Measurements from ENCODE around the gene NCAPD2. TPM values are rescaled to one million over a fixed set of nuclear protein-coding genes. Genes with fewer than 3 reads are reported as not detected.

NCAPD2 gene
- polyA plus RNA-seq, 3 donors, result 6.2 to 15.0 (median 8.3) TPM

GRCh38 chr12:6549684-6550151 is 55.8 kb downstream of the NCAPD2 start:
- peak overlapping the region; percentile 86 to 91 for H3K27ac ChIP-seq (ENCODE audit: low read depth in 1 of 2, low read length in 2 of 2)
- Mint-ChIP-seq H3K36me3 (peaks cover 41 to 70% of the 10 kb centered on the region in 2 donors), H3K27me3 (ENCODE audit: low read depth in 3 of 3) (peaks cover 0 to 1% (median 0%) of the 10 kb centered on the region in 3 donors), H3K27ac (peak overlapping the region; percentile 93 to 98 (median 95)), H3K9me3 (peaks cover 0 to 2% (median 0%) of the 10 kb centered on the region in 7 donors), H3K4me1 (peaks cover 78% of the 10 kb centered on the region), H3K4me3 (peak overlapping the region; percentile 66 to 90)
- 92% methylated on average over 12 of the region's 18 CpGs for WGBS (ENCODE audit: insufficient coverage)
- peak overlapping the region; percentile 99 for H3K4me2 ChIP-seq (replicated peaks; ENCODE audit: extremely low read depth, low read length, poor library complexity, severe bottlenecking)
- H2AFZ ChIP-seq (ENCODE audit: insufficient read depth, low read depth, low read length, poor library complexity, severe bottlenecking), result no peak overlapping the region
- no peaks in the 10 kb centered on the region for H3K9me3 ChIP-seq (replicated peaks in 1 of 2; ENCODE audit: control insufficient read depth in 1 of 2, insufficient read depth in 1 of 2, low read length in 2 of 2)
- DNase-seq, result no peak
- peak overlapping the region; percentile 66 for H3K9ac ChIP-seq (ENCODE audit: insufficient read depth, low read length, poor library complexity, severe bottlenecking)
- H3K79me2 ChIP-seq (ENCODE audit: insufficient read depth, low read length), result peaks cover 86% of the 10 kb centered on the region
- peaks cover 75 to 77% of the 10 kb centered on the region in 2 donors for H3K4me1 ChIP-seq (ENCODE audit: control insufficient read depth in 1 of 2, insufficient read depth in 2 of 2, low read length in 2 of 2)
- peaks cover 69% of the 10 kb centered on the region for H4K20me1 ChIP-seq (ENCODE audit: insufficient read depth, low read length)
- peaks cover 32 to 49% of the 10 kb centered on the region in 2 donors for H3K36me3 ChIP-seq (replicated peaks in 1 of 2; ENCODE audit: control insufficient read depth in 1 of 2, insufficient read depth in 2 of 2, low read length in 2 of 2)
- peak overlapping the region; percentile 0 to 97 (median 38) for H3K4me3 ChIP-seq (replicated peaks in 1 of 3; ENCODE audit: low read depth in 2 of 3, low read length in 3 of 3)
- intact Hi-C loops (cut with micrococcal nuclease), result loop anchor here in 1 of 2 donors (2.0 kb wide), 1 partner anchor 15 kb away; the partner anchor contains the start of gene GAPDH
- H3K27me3 ChIP-seq (ENCODE audit: control insufficient read depth in 2 of 2, insufficient read depth in 2 of 2, low read length in 2 of 2), result no peaks in the 10 kb centered on the region
- no peak for TF ChIP-seq CTCF (IDR thresholded peaks at IDR 0.05)

- Histone ChIP-seq H3K4me1 (ENCODE audit: control insufficient read depth in 1 of 2, insufficient read depth in 2 of 2, low read length in 2 of 2) (peaks cover 77 to 84% of the 10 kb centered on the region in 2 donors), H3K79me2 (ENCODE audit: insufficient read depth, low read length) (peaks cover 92% of the 10 kb centered on the region), H3K9ac (ENCODE audit: insufficient read depth, low read length, poor library complexity, severe bottlenecking) (peak overlapping the region; percentile 66), H3K4me3 (replicated peaks in 1 of 3; ENCODE audit: low read depth in 2 of 3, low read length in 3 of 3) (peak overlapping the region; percentile 0 to 97 (median 38)), H3K4me2 (replicated peaks; ENCODE audit: extremely low read depth, low read length, poor library complexity, severe bottlenecking) (peak overlapping the region; percentile 99), H3K27me3 (ENCODE audit: control insufficient read depth in 2 of 2, insufficient read depth in 2 of 2, low read length in 2 of 2) (no peaks in the 10 kb centered on the region), H3K27ac (ENCODE audit: low read depth in 1 of 2, low read length in 2 of 2) (peak overlapping the region; percentile 86 to 91), H3K36me3 (replicated peaks in 1 of 2; ENCODE audit: control insufficient read depth in 1 of 2, insufficient read depth in 2 of 2, low read length in 2 of 2) (peaks cover 28 to 46% of the 10 kb centered on the region in 2 donors), H3K9me3 (replicated peaks in 1 of 2; ENCODE audit: control insufficient read depth in 1 of 2, insufficient read depth in 1 of 2, low read length in 2 of 2) (no peaks in the 10 kb centered on the region), H2AFZ (ENCODE audit: insufficient read depth, low read depth, low read length, poor library complexity, severe bottlenecking) (peak overlapping the region; percentile 65), H4K20me1 (ENCODE audit: insufficient read depth, low read length) (peaks cover 77% of the 10 kb centered on the region)
- Mint-ChIP-seq H3K4me3 (peak overlapping the region; percentile 66 to 90), H3K27ac (peak overlapping the region; percentile 93 to 98 (median 95)), H3K27me3 (ENCODE audit: low read depth in 3 of 3) (peaks cover 0 to 1% (median 0%) of the 10 kb centered on the region in 3 donors), H3K4me1 (peaks cover 82% of the 10 kb centered on the region), H3K36me3 (peaks cover 37 to 63% of the 10 kb centered on the region in 2 donors), H3K9me3 (peaks cover 0 to 2% (median 0%) of the 10 kb centered on the region in 7 donors)
- no peak for TF ChIP-seq CTCF (IDR thresholded peaks at IDR 0.05)
- DNase-seq, result peak; percentile 88 to 90 (median 90)
- intact Hi-C loops (cut with micrococcal nuclease), result no loop called here
- 14% methylated on average over 15 of the region's 24 CpGs for WGBS (ENCODE audit: insufficient coverage)
Measured at GRCh38 chr12:6550294-6551062, 56.6 kb downstream of the NCAPD2 start.

Data from CD14-positive monocyte (primary cell).